Thoracic aorta (tissue), 2 donors: ENCODE results near the gene SNN. TPM values are rescaled to one million over a fixed set of nuclear protein-coding genes. Genes with fewer than 3 reads are reported as not detected.

Experiments used
- ATAC-seq: fragments of 150-250 bp; one replicate; pipeline ENCODE4 v1.8.0; 2017; ENCODE audit warnings: low read depth; ENCODE audit not compliant: insufficient number of reproducible peaks, low FRiP score
- DNase-seq: peaks from one replicate; pipeline ENCODE4 v3.0.0-alpha.2; 2020; ENCODE audit warnings: low spot score
- H3K27ac ChIP-seq, 2 donors: fragments of 200-600 bp; sonication (generic); 1 replicate in 1 of 2; 2 replicates in 1 of 2; pipeline ENCODE4 v1.5.1; 2016; ENCODE audit warnings: mild to moderate bottlenecking in 2 of 2, moderate library complexity in 2 of 2
- H3K27me3 ChIP-seq: fragments of 200-600 bp; sonication (generic); replicated peaks from 2 replicates; pipeline ENCODE4 v1.6.0; 2016; ENCODE audit warnings: mild to moderate bottlenecking; ENCODE audit not compliant: insufficient read depth
- H3K36me3 ChIP-seq: fragments of 200-600 bp; sonication (generic); one replicate; pipeline ENCODE4 v1.5.1; 2016
- H3K4me1 ChIP-seq, 2 donors: fragments of 200-600 bp; sonication (generic); 1 replicate in 1 of 2; 2 replicates in 1 of 2; pipeline versions ENCODE4 v1.5.1 to v1.6.0; 2016; ENCODE audit warnings: low read depth in 2 of 2, mild to moderate bottlenecking in 1 of 2; ENCODE audit not compliant: control insufficient read depth in 1 of 2
- H3K4me3 ChIP-seq: fragments of 200-600 bp; sonication (generic); 2 replicates; pipeline ENCODE4 v1.5.1; 2016; ENCODE audit warnings: mild to moderate bottlenecking
- H3K9me3 ChIP-seq: fragments of 200-600 bp; sonication (generic); 2 replicates; pipeline ENCODE4 v1.5.1; 2016
- CTCF ChIP-seq: fragments of 200-600 bp; sonication (generic); IDR thresholded peaks from one replicate; pipeline ENCODE4 v1.5.1; 2019; ENCODE audit warnings: antibody characterized with exemption
- total RNA-seq, 2 donors: library from RNA; depleted of rRNA; stranded (reverse); fragments of >200 nt; gene quantifications; one replicate each; pipeline versions ENCODE4 v1.1.0 to v1.2.3, GENCODE V29; 2016

The SNN gene
- total RNA-seq, 2 donors from 2014 or later: 14.6 to 21.4 TPM

GRCh38 chr16:11639925-11640899 is 28.0 kb upstream of the SNN start:
- H3K27me3 ChIP-seq: no peaks in the 10 kb centered on the region
- peak overlapping the region; percentile 37 for H3K4me3 ChIP-seq
- DNase-seq (peak; percentile 67), ATAC-seq (peak; percentile 91)
- peaks cover 7 to 23% of the 10 kb centered on the region in 2 donors for H3K4me1 ChIP-seq
- no peak for TF ChIP-seq CTCF
- no peaks in the 10 kb centered on the region for H3K36me3 ChIP-seq
- H3K9me3 ChIP-seq: no peaks in the 10 kb centered on the region
- peak overlapping the region; percentile 89 to 93 for H3K27ac ChIP-seq

GRCh38 chr16:11640987-11641817 is 27.1 kb upstream of the SNN start:
- DNase-seq: no peak
- no peak for ATAC-seq
- Histone ChIP-seq H3K4me1 (peaks cover 7 to 23% of the 10 kb centered on the region in 2 donors), H3K27ac (peak overlapping the region; percentile 89 to 93), H3K9me3 (no peaks in the 10 kb centered on the region), H3K36me3 (no peaks in the 10 kb centered on the region), H3K4me3 (peak overlapping the region; percentile 37), H3K27me3 (no peaks in the 10 kb centered on the region)
- TF ChIP-seq CTCF: peak; percentile 93

GRCh38 chr16:11642765-11643116 is 25.5 kb upstream of the SNN start:
- Histone ChIP-seq H3K27me3 (no peaks in the 10 kb centered on the region), H3K9me3 (no peaks in the 10 kb centered on the region), H3K4me1 (peaks cover 7 to 23% of the 10 kb centered on the region in 2 donors), H3K4me3 (no peak overlapping the region), H3K36me3 (no peaks in the 10 kb centered on the region), H3K27ac (no peak overlapping the region)
- ATAC-seq (no peak), DNase-seq (no peak)
- TF ChIP-seq CTCF: no peak

GRCh38 chr16:11649276-11649675 is 19.0 kb upstream of the SNN start:
- Histone ChIP-seq H3K4me1 (no peaks in the 10 kb centered on the region), H3K4me3 (no peak overlapping the region), H3K27me3 (no peaks in the 10 kb centered on the region), H3K36me3 (no peaks in the 10 kb centered on the region), H3K27ac (no peak overlapping the region), H3K9me3 (no peaks in the 10 kb centered on the region)
- no peak for TF ChIP-seq CTCF
- DNase-seq (no peak), ATAC-seq (no peak)
